Chondrocyte (in vitro differentiated cells): ENCODE measurements around the gene TMEM263. TPM values are rescaled to one million over a fixed set of nuclear protein-coding genes. Genes with fewer than 3 reads are reported as not detected.

Source experiments
- DNase-seq: peaks from one replicate; pipeline ENCODE4 v3.0.0; 2021; ENCODE audit warnings: mixed read lengths, low spot score
- H3K27ac Mint-ChIP-seq: one replicate; pipeline ENCODE4 v1.8.0; 2021; ENCODE audit warnings: mild to moderate bottlenecking, moderate library complexity, mixed read lengths; ENCODE audit not compliant: unreplicated experiment
- H3K27me3 Mint-ChIP-seq: 2 replicates; pipeline ENCODE4 v1.8.0; 2021; ENCODE audit warnings: low read depth, mixed read lengths
- H3K36me3 Mint-ChIP-seq: 2 replicates; pipeline ENCODE4 v1.8.0; 2021; ENCODE audit warnings: low read depth, mixed read lengths
- H3K4me1 Mint-ChIP-seq: 2 replicates; pipeline ENCODE4 v1.8.0; 2021; ENCODE audit warnings: low read depth, mild to moderate bottlenecking, mixed read lengths
- H3K4me3 Mint-ChIP-seq: one replicate; pipeline ENCODE4 v1.8.0; 2021; ENCODE audit warnings: mild to moderate bottlenecking, moderate library complexity, mixed read lengths; ENCODE audit not compliant: unreplicated experiment
- H3K9me3 Mint-ChIP-seq: 2 replicates; pipeline ENCODE4 v1.8.0; 2021; ENCODE audit warnings: low read depth, mixed read lengths
- CTCF ChIP-seq: fragments of 200-600 bp; sonication (generic); IDR thresholded peaks from 2 replicates; pipeline ENCODE4 v1.5.0; 2021; ENCODE audit warnings: antibody characterized with exemption, mild to moderate bottlenecking, moderate library complexity
- long read RNA-seq: library from polyadenylated mRNA; stranded (forward); transcript quantifications from one replicate; pipeline ENCODE4 v2.0.0, GENCODE V29; 2021
- total RNA-seq: library from RNA; stranded (reverse); gene quantifications from 3 replicates; pipeline ENCODE4 v1.2.1, GENCODE V29; 2021

Gene TMEM263
- total RNA-seq = 135 to 172 TPM (median 139 TPM) in 3 replicates
- long read RNA-seq, transcript TMEM263-203 (5 exons, 811 nt) = minor isoform, 7 of 236 reads
- long read RNA-seq, transcript TMEM263-206 (5 exons, 925 nt) = minor isoform, 5 of 236 reads
- long read RNA-seq, transcript TMEM263-201 (4 exons, 3,362 nt) = major isoform, 148 of 236 reads
- long read RNA-seq, transcript TMEM263-204 (3 exons, 3,349 nt) = minor isoform, 53 of 236 reads
- long read RNA-seq, partial matches to known transcripts = 14 of 236 reads
- long read RNA-seq, other reads (novel, unspliced or antisense) = 3 of 236 reads

GRCh38 chr12:106955377-106956047, at the start of gene TMEM263:
Gene TMEM263, plus strand, starts transcription at chr12:106955907. Its CDS starts 11,210 bp downstream, at chr12:106967117.
- peak; percentile 99 for DNase-seq
- no peak for TF ChIP-seq CTCF
- H3K4me3 Mint-ChIP-seq = peak within 1 kb of the TSS; percentile 99
- H3K27ac Mint-ChIP-seq = peak within 1 kb of the TSS; percentile 100
- H3K9me3 Mint-ChIP-seq = no peaks in the 10 kb centered on the region
- peaks cover 36% of the 10 kb centered on the region for H3K4me1 Mint-ChIP-seq
- no peaks in the 10 kb centered on the region for H3K27me3 Mint-ChIP-seq
- H3K36me3 Mint-ChIP-seq = peaks cover 4% of the 10 kb centered on the region

DNA sequence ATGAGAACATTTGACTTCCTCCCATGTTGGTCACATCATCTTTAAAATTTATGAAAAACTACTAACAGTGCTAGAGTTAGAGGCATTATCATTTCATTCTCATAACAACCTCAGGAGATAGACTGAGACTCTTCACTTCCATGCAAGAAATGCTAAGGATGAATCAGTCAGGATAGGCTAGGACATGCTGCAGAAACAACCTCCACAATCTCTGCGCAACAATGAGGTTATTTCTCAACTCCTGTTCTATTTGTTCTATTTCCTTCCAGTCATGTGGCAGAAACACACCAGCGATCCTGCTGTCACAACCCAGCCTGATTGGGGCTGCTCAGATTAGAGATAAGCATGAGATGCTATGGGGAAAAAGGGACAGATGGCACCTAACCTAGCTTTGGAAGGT, 49.0 kb upstream of the TMEM263 start:
- TF ChIP-seq CTCF = no peak
- Mint-ChIP-seq H3K4me3 (no peak overlapping the region), H3K27me3 (peaks cover 2% of the 10 kb centered on the region), H3K27ac (no peak overlapping the region), H3K9me3 (peaks cover 5% of the 10 kb centered on the region), H3K36me3 (no peaks in the 10 kb centered on the region), H3K4me1 (peaks cover 9% of the 10 kb centered on the region)
- DNase-seq = no peak

DNA sequence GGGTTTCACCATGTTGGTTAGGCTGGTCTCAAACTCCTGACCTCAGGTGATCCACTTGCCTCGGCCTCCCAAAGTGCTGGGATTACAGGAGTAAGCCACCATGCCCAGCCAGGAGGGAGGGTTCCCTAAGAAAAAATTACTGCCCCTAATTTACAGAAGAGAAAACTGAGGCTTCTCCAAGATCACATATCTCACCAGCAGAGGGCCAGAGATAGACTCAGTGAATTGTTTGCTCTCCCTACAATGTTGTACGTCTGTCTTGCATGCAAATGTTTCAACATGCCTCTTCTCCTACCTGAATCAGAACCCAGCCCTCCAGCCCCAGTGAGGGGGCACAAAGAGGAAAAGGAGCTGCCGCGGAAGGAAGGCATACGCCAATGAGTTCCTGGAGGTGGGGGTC, 48.3 kb upstream of the TMEM263 start:
- Mint-ChIP-seq H3K36me3 (no peaks in the 10 kb centered on the region), H3K27ac (no peak overlapping the region), H3K27me3 (peaks cover 2% of the 10 kb centered on the region), H3K4me3 (no peak overlapping the region), H3K4me1 (peaks cover 9% of the 10 kb centered on the region), H3K9me3 (peaks cover 5% of the 10 kb centered on the region)
- no peak for TF ChIP-seq CTCF
- DNase-seq = no peak

DNA sequence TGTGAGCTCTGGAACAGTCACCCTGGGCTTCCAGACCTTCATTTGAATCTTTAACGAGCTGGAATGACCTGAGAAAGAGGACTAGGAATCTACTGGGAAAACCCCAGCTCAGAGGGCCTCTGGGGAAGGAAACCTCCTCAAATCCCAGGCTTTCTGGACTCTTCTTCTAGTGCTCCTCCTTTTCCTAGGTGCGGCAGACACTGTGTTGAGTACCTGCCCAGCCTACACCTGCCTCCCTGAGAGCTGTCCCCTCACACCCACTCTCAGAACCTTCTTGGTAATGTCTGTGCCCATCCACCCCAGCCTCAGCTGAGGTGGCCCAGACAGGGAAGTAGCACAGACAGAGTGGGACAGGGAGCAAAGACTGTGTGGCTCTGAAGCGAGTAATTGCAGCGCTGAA, 47.9 kb upstream of the TMEM263 start:
- H3K36me3 Mint-ChIP-seq = no peaks in the 10 kb centered on the region
- no peak overlapping the region for H3K4me3 Mint-ChIP-seq
- DNase-seq = no peak
- peaks cover 2% of the 10 kb centered on the region for H3K27me3 Mint-ChIP-seq
- H3K9me3 Mint-ChIP-seq = peaks cover 5% of the 10 kb centered on the region
- no peak overlapping the region for H3K27ac Mint-ChIP-seq
- H3K4me1 Mint-ChIP-seq = peaks cover 9% of the 10 kb centered on the region
- no peak for TF ChIP-seq CTCF

DNA sequence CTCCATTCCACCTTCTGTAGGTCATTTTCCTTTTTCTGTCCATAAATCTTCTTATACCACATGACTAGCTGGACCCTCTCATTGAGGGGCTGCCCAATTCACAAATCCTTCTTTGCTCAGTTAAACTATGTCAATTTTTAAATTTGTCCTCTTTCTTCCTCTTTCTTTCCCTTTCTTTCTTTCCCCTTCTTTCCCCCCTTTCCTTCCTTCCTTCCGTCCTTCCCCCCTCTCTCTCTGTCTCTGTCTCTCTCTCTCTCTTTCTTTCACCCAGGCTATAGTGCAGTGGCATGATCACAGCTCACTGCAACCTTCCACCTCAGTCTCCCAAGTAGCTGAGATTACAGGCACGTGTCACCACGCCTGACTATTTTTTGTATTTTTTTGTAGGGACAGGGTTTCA, 47.1 kb upstream of the TMEM263 start:
- Mint-ChIP-seq H3K9me3 (peaks cover 5% of the 10 kb centered on the region), H3K4me3 (no peak overlapping the region), H3K27ac (no peak overlapping the region), H3K27me3 (peaks cover 2% of the 10 kb centered on the region), H3K36me3 (no peaks in the 10 kb centered on the region), H3K4me1 (peaks cover 2% of the 10 kb centered on the region)
- no peak for DNase-seq
- no peak for TF ChIP-seq CTCF
